ENCODE measurements around the gene CIART. TPM values are rescaled to one million over a fixed set of nuclear protein-coding genes. Genes with fewer than 3 reads are reported as not detected.

The CIART gene
- total RNA-seq, 1 experiment from 2014 or later, result 0.42 TPM

- H3K4me3 Mint-ChIP-seq (ENCODE audit: low read depth, unreplicated experiment), result peak overlapping the region; percentile 90
- DNase-seq, result no peak
- intact Hi-C loops (cut with micrococcal nuclease; ENCODE audit: unreplicated experiment), result loop anchor here (5.0 kb wide), 1 partner anchor 63 kb away; the partner anchor contains the start of gene CA14
- BruUV-seq (replicated peaks), result no TSS peak
- peak overlapping the region; percentile 91 for H3K27ac Mint-ChIP-seq (ENCODE audit: unreplicated experiment)
- no peaks in the 10 kb centered on the region for H3K4me1 Mint-ChIP-seq (ENCODE audit: low read depth, unreplicated experiment)
- H3K36me3 Mint-ChIP-seq (ENCODE audit: insufficient read depth, unreplicated experiment), result peaks cover 47% of the 10 kb centered on the region
- no peak for TF ChIP-seq CTCF (IDR thresholded peaks at IDR 0.05; ENCODE audit: unreplicated experiment)
- H3K9me3 Mint-ChIP-seq (ENCODE audit: low read depth, unreplicated experiment), result no peaks in the 10 kb centered on the region
- H3K27me3 Mint-ChIP-seq (ENCODE audit: unreplicated experiment), result no peaks in the 10 kb centered on the region
- CTCF ChIA-PET, result interaction anchor here (0.6 to 1.1 kb wide), 3 partner anchors 40 to 157 kb away, joined by 3 to 4 read pairs (median 3); no protein-coding TSS in a partner anchor
These were observed 38.3 kb downstream of the CIART start for GRCh38 chr1:150320667-150320978.

DNA sequence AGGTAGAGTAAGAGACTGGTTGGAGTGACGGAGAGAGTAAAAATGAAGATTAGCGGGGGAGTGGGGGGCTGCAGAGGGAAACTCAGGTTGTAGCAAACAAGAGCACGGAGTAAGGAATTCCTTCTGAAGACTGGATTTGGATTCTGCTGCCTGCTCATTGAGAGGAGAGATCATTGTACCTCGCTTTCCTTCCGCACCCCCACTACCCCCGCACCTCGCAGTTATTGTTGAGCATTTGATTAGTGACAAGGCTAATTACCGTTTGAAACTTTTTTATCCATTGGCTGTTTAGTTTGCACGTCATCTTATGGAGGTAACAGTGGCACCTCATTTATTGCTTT lies 39.4 kb downstream of the CIART start:
- Mint-ChIP-seq H3K27ac (ENCODE audit: unreplicated experiment) (peak overlapping the region; percentile 91), H3K4me3 (ENCODE audit: low read depth, unreplicated experiment) (peak overlapping the region; percentile 90), H3K36me3 (ENCODE audit: insufficient read depth, unreplicated experiment) (peaks cover 57% of the 10 kb centered on the region), H3K27me3 (ENCODE audit: unreplicated experiment) (no peaks in the 10 kb centered on the region), H3K4me1 (ENCODE audit: low read depth, unreplicated experiment) (no peaks in the 10 kb centered on the region), H3K9me3 (ENCODE audit: low read depth, unreplicated experiment) (no peaks in the 10 kb centered on the region)
- intact Hi-C loops (cut with micrococcal nuclease; ENCODE audit: unreplicated experiment), result loop anchor here (5.0 kb wide), 1 partner anchor 64 kb away; the partner anchor contains the start of gene CA14
- BruUV-seq (replicated peaks), result TSS peak; percentile 76
- TF ChIP-seq CTCF (IDR thresholded peaks at IDR 0.05; ENCODE audit: unreplicated experiment), result no peak
- no peak for DNase-seq
- CTCF ChIA-PET, result interaction anchor here (1.1 kb wide), 1 partner anchor 66 kb away, joined by 3 read pairs; no protein-coding TSS in a partner anchor

- DNase-seq, result no peak
- no TSS peak for BruUV-seq (replicated peaks)
- H3K4me3 Mint-ChIP-seq (ENCODE audit: low read depth, unreplicated experiment), result peak overlapping the region; percentile 90
- CTCF ChIA-PET, result interaction anchor here (0.7 kb wide), 1 partner anchor 1174 kb away, joined by 4 read pairs; no protein-coding TSS in a partner anchor
- H3K27ac Mint-ChIP-seq (ENCODE audit: unreplicated experiment), result peak overlapping the region; percentile 91
- H3K9me3 Mint-ChIP-seq (ENCODE audit: low read depth, unreplicated experiment), result no peaks in the 10 kb centered on the region
- peaks cover 62% of the 10 kb centered on the region for H3K36me3 Mint-ChIP-seq (ENCODE audit: insufficient read depth, unreplicated experiment)
- H3K27me3 Mint-ChIP-seq (ENCODE audit: unreplicated experiment), result no peaks in the 10 kb centered on the region
- H3K4me1 Mint-ChIP-seq (ENCODE audit: low read depth, unreplicated experiment), result no peaks in the 10 kb centered on the region
- intact Hi-C loops (cut with micrococcal nuclease; ENCODE audit: unreplicated experiment), result loop anchor here (5.0 kb wide), 1 partner anchor 65 kb away; the partner anchor contains the start of gene CA14
- no peak for TF ChIP-seq CTCF (IDR thresholded peaks at IDR 0.05; ENCODE audit: unreplicated experiment)
These were observed 40.0 kb downstream of the CIART start for GRCh38 chr1:150322310-150322709.

DNA sequence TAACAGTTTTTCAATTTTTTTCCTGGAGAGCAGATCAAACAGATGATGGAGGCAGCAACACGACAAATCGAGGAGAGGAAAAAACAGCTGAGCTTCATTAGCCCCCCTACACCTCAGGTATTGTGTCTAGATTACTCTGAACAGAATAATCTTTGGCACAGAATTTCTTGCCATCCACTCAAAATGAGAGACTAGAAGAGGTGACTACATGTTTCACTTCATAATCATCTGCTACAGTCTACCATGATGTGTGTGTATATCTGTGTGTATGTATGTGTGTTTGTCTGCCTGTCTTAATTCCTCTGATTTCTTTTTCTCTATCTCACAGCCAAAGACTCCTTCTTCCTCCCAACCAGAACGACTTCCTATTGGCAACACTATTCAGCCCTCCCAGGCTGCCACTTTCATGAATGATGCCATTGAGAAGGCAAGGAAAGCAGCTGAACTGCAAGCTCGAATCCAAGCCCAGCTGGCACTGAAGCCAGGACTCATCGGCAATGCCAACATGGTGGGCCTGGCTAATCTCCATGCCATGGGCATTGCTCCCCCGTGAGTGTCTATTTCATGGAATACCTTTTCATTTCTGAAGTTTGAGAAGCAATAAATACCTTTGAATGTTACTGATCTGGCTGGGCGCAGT lies 50.4 kb downstream of the CIART start:
- H3K36me3 Mint-ChIP-seq (ENCODE audit: insufficient read depth, unreplicated experiment), result peaks cover 99% of the 10 kb centered on the region

More for the DNA sequence above, 50.4 kb downstream of the CIART start:
- no peak for DNase-seq
- H3K4me3 Mint-ChIP-seq (ENCODE audit: low read depth, unreplicated experiment), result no peak overlapping the region
- CTCF ChIA-PET, result no interaction called here
- H3K27me3 Mint-ChIP-seq (ENCODE audit: unreplicated experiment), result no peaks in the 10 kb centered on the region
- intact Hi-C loops (cut with micrococcal nuclease; ENCODE audit: unreplicated experiment), result no loop called here
- no peak overlapping the region for H3K27ac Mint-ChIP-seq (ENCODE audit: unreplicated experiment)
- H3K4me1 Mint-ChIP-seq (ENCODE audit: low read depth, unreplicated experiment), result no peaks in the 10 kb centered on the region
- no peak for TF ChIP-seq CTCF (IDR thresholded peaks at IDR 0.05; ENCODE audit: unreplicated experiment)
- H3K9me3 Mint-ChIP-seq (ENCODE audit: low read depth, unreplicated experiment), result no peaks in the 10 kb centered on the region
- BruUV-seq (replicated peaks), result no TSS peak

Other genes with a start within 250 kb of the CIART start
- 35.0 and 37.9 TPM in 2 replicates for gene VPS45, start 214.8 kb upstream of the CIART start, total RNA-seq (2022)
- gene PLEKHO1, start 132.6 kb upstream of the CIART start, total RNA-seq (2022), result 2.0 and 4.2 TPM in 2 replicates
- 101 and 129 TPM in 2 replicates for gene ANP32E, start 46.4 kb upstream of the CIART start, total RNA-seq (2022)
- gene CA14, start 24.8 kb upstream of the CIART start, total RNA-seq (2022), result 1.0 and 1.3 TPM in 2 replicates
- gene APH1A, start 13.5 kb upstream of the CIART start, total RNA-seq (2022), result 195 TPM in 2 replicates
- gene C1orf54, start 9.8 kb upstream of the CIART start, total RNA-seq (2022), result 0.76 TPM in 1 of 2 replicates, not detected in the other
- gene MRPS21, start 11.3 kb downstream of the CIART start, total RNA-seq (2022), result 66.9 and 67.4 TPM in 2 replicates
- gene PRPF3, start 39.0 kb downstream of the CIART start, total RNA-seq (2022), result 82.7 and 102 TPM in 2 replicates
- gene RPRD2, start 81.6 kb downstream of the CIART start, total RNA-seq (2022), result 36.6 and 37.8 TPM in 2 replicates
- 42.2 and 51.7 TPM in 2 replicates for gene TARS2, start 204.9 kb downstream of the CIART start, total RNA-seq (2022)
- gene ECM1, start 225.6 kb downstream of the CIART start, total RNA-seq (2022), result 1.6 and 2.8 TPM in 2 replicates
- 0.71 TPM in 1 of 2 replicates, not detected in the other for gene FALEC, start 233.2 kb downstream of the CIART start, total RNA-seq (2022)